Psoas muscle (tissue), 8 donors: Measurements from ENCODE around the gene PDE11A. TPM values are rescaled to one million over a fixed set of nuclear protein-coding genes. Genes with fewer than 3 reads are reported as not detected.

ENCODE experiments used
- ATAC-seq, 4 donors: fragments of 200-7000 bp; cut with Tn5 transposase; one replicate each; pipeline ENCODE4 v1.9.1; 2020; ENCODE audit warnings: moderate library complexity in 3 of 4, mild to moderate bottlenecking in 2 of 4
- DNase-seq, 2 donors: peaks; one replicate each; pipeline ENCODE4 v3.0.0-alpha.2; 2020
- H3K27ac ChIP-seq: fragments of 200-600 bp; one replicate; pipeline ENCODE4 v1.8.0; 2022
- H3K27me3 ChIP-seq, 3 donors: fragments of 200-600 bp in 1 of 3; one replicate each; pipeline versions ENCODE4 v1.6.1 to v1.8.0; 2013 to 2022; ENCODE audit warnings: low read length in 2 of 3, mild to moderate bottlenecking in 2 of 3, moderate library complexity in 1 of 3; ENCODE audit not compliant: insufficient read depth in 3 of 3
- H3K36me3 ChIP-seq, 2 donors: fragments of 200-600 bp in 1 of 2; one replicate each; pipeline versions ENCODE4 v1.6.1 to v1.8.0; 2013 to 2022; ENCODE audit warnings: low read depth in 1 of 2, mild to moderate bottlenecking in 1 of 2, moderate library complexity in 1 of 2; ENCODE audit not compliant: insufficient read depth in 1 of 2
- H3K4me1 ChIP-seq: fragments of 200-600 bp; one replicate; pipeline ENCODE4 v1.8.0; 2022
- H3K4me3 ChIP-seq: fragments of 200-600 bp; one replicate; pipeline ENCODE4 v1.8.0; 2022; ENCODE audit warnings: mild to moderate bottlenecking
- H3K9me3 ChIP-seq: fragments of 200-600 bp; one replicate; pipeline ENCODE4 v1.8.0; 2022
- WGBS, 3 donors: extraction: QIAGEN DNeasy Blood & Tissue Kit; methylation state at CpG; one replicate each; pipeline versions ENCODE4 v1.1.6 to v1.1.7; 2013; 5-methylcytosine and 5-hydroxymethylcytosine counted together
- intact Hi-C, 2 donors: fragments of 100-400 bp; cut with DNase I; formaldehyde crosslinking; loops; one replicate each; pipeline versions ENCODE4 v1.11.0 to v1.14.2; 2022
- polyA plus RNA-seq, 3 donors: library from polyadenylated mRNA; stranded (reverse); fragments of 200-250 nt; gene quantifications; one replicate each; pipeline ENCODE4 v1.2.3, GENCODE V29; 2013
- total RNA-seq, 4 donors: library from RNA; stranded (reverse); fragmentation: NEBNext Ultra II Directional in 2 of 4; extraction: Animal tissue kit (Norgen Biotek cat#: 25700) in 2 of 4; gene quantifications; one replicate each; pipeline versions ENCODE4 v1.2.1 to v1.2.4, GENCODE V29; 2021 to 2023
- TF ChIP-seq, protein P1 (sequence below): fragments of 200-600 bp; IDR thresholded peaks from one replicate; pipeline ENCODE4 v1.8.0; 2022; ENCODE audit warnings: antibody characterized with exemption
- donor health status: healthy with polysubstance abuse.
- donor health status: DM: no; HTN: no; CAD: no; lungs with moderate emphysema.
- donor health status: Bipolar disorder and iron deficiency.
- donor health status: healthy.
- donor health status: DM: yes; HTN: yes; CAD: no.
- donor health status: DM: no; HTN: no; CAD: no.
- donor health status: DM: no; HTN: no; CAD: no.
- donor health status: DM: yes; HTN: yes; CAD: no.

Gene PDE11A
- total and polyA plus RNA-seq, 7 donors: 0.35 to 39.7 (median 2.3) TPM

DNA sequence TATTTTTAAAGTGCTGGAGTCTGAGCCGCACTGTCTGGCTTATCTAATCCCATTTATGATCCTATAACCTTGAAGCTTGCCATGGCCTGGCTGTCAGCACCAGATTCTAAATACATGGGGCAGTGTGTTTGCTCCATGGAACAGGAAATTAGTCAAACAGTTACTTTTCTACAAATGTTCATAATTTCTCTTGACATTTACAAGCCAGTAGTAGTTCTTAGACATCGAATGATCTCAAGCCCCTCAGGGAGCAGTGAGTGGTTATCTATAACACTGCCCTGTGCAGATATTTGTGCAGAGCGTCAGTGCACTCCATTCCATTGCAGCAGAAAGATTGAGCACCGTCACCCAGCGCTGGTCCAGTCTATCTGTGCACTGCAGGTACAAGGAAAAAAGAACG, 474.8 kb downstream of the PDE11A start:
- Histone ChIP-seq H3K27ac (no peak overlapping the region), H3K4me1 (peaks cover 17% of the 10 kb centered on the region), H3K27me3 (no peaks in the 10 kb centered on the region), H3K9me3 (no peaks in the 10 kb centered on the region), H3K4me3 (no peak overlapping the region), H3K36me3 (no peaks in the 10 kb centered on the region)
- DNase-seq (no peak), ATAC-seq (no peak)
- intact Hi-C loops: no loop called here
- TF ChIP-seq, protein P1, sequence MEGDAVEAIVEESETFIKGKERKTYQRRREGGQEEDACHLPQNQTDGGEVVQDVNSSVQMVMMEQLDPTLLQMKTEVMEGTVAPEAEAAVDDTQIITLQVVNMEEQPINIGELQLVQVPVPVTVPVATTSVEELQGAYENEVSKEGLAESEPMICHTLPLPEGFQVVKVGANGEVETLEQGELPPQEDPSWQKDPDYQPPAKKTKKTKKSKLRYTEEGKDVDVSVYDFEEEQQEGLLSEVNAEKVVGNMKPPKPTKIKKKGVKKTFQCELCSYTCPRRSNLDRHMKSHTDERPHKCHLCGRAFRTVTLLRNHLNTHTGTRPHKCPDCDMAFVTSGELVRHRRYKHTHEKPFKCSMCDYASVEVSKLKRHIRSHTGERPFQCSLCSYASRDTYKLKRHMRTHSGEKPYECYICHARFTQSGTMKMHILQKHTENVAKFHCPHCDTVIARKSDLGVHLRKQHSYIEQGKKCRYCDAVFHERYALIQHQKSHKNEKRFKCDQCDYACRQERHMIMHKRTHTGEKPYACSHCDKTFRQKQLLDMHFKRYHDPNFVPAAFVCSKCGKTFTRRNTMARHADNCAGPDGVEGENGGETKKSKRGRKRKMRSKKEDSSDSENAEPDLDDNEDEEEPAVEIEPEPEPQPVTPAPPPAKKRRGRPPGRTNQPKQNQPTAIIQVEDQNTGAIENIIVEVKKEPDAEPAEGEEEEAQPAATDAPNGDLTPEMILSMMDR: no peak
- WGBS, 3 donors: 41 to 59% (median 47%) methylated on average over 6 of the region's 6 CpGs

DNA sequence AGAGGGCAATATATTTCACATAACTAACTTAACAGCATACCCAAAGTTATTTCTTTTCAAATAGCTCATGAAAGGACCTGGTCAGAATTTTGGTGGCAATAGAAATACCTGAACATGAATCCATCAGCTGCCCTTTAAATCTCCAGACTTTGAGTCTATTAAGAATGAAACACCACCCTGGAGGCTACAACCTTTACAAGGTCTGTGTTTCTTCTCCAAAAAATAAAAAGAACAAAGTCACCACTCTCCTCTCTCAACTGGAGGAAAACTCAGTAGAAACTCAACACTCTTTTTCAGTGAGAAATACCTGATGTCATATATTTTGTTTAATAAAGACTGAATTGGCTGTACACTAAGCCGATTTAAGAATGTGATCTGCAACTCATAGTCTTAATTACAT, 475.7 kb downstream of the PDE11A start:
- TF ChIP-seq, protein P1: no peak
- DNase-seq (no peak), ATAC-seq (no peak)
- H3K4me3 ChIP-seq: no peak overlapping the region
- H3K36me3 ChIP-seq: no peaks in the 10 kb centered on the region
- intact Hi-C loops: no loop called here
- H3K4me1 ChIP-seq: peaks cover 17% of the 10 kb centered on the region
- no peak overlapping the region for H3K27ac ChIP-seq
- H3K9me3 ChIP-seq: no peaks in the 10 kb centered on the region
- 89 to 98% (median 96%) methylated on average over 1 of the region's 1 CpG for WGBS, 3 donors
- no peaks in the 10 kb centered on the region for H3K27me3 ChIP-seq

DNA sequence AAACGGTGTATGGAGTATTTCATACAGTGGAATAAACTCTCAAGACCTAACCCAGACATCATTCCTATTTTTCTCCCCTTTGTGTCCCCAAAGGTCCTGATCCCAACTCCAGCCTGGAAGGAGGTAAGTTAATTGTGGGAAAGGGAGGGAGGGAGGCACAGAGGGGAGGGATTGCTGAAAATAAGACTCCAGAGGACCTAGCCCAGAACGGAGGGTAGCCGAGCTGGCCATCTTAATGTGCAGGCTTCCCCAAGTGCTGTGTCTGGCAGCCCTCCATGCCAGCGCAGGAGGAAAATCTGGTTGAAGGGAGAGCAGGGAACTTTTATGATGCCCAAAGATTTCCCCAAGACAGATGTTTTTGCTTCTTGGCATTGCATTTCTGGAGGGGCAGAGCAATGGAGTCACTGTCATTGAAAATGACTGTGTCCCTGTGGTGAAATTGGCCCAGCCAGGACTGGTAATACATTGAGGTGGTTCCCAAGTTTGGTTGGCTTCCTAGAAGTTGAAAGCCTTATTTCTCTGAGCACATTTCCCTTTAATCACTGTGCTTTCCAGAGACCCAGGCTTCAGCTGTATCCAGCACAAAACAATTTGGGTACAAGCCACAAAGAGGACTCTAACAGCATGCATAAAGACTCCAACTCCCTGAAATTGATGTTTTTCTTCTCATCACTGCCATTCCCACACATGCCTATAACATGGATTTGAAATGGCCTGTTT, 477.3 kb downstream of the PDE11A start:
- Histone ChIP-seq H3K36me3 (no peaks in the 10 kb centered on the region), H3K4me3 (no peak overlapping the region), H3K4me1 (peaks cover 17% of the 10 kb centered on the region), H3K9me3 (no peaks in the 10 kb centered on the region), H3K27me3 (no peaks in the 10 kb centered on the region), H3K27ac (no peak overlapping the region)
- intact Hi-C loops: no loop called here
- ATAC-seq (no peak), DNase-seq (no peak)
- WGBS, 3 donors: 51 to 71% (median 57%) methylated on average over 4 of the region's 4 CpGs
- TF ChIP-seq, protein P1: no peak

DNA sequence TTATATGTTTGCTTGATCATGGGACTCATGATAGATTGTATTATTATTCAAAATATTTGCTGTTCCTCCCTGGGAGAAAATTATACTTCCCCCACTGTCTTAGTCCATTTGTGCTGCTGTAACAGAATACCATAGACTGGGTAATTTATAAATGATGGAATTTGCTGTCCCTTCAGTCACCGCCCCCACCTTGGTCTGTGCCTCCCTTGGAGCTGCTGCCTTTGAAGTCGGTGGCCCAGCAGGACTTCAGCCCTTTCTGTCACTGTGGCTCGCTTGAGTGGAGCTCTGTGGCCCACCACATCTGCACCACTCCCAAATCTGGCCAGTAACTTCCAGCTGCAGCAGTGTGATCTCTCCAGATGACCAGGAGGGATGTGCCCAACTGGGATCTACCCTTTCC, 479.2 kb downstream of the PDE11A start:
- Histone ChIP-seq H3K9me3 (no peaks in the 10 kb centered on the region), H3K27me3 (no peaks in the 10 kb centered on the region), H3K4me3 (no peak overlapping the region), H3K27ac (no peak overlapping the region), H3K4me1 (peaks cover 8% of the 10 kb centered on the region), H3K36me3 (no peaks in the 10 kb centered on the region)
- TF ChIP-seq, protein P1: no peak
- DNase-seq (no peak), ATAC-seq (no peak)
- intact Hi-C loops: no loop called here
- WGBS, 3 donors: 81 to 90% (median 85%) methylated on average over 3 of the region's 3 CpGs

DNA sequence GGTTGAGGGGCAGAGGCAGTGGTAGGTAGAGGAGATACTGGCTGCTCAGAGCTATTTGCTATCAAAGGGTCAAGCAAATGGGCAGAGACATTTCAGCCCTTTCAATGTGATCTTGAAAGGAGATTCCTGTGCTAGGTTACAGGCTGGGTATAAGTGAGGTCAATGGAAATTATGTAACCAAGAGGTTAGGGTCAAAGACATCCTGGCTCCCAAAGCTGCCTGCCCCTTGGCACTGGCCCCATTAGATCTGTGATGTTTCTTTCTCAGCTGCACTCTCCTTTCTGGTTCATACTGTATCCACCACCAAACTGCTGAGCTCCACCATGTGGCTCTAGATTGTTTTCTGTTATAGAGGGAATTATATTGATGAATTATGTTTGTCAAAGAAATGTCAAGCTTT, 479.6 kb downstream of the PDE11A start:
- H3K36me3 ChIP-seq: no peaks in the 10 kb centered on the region
- H3K9me3 ChIP-seq: no peaks in the 10 kb centered on the region
- TF ChIP-seq, protein P1: no peak
- H3K4me3 ChIP-seq: no peak overlapping the region
- no peak overlapping the region for H3K27ac ChIP-seq
- ATAC-seq (no peak), DNase-seq (no peak)
- intact Hi-C loops: no loop called here
- H3K4me1 ChIP-seq: peaks cover 3% of the 10 kb centered on the region
- H3K27me3 ChIP-seq: no peaks in the 10 kb centered on the region
